ENCODE measurements around the gene PIK3R6.

- TF ChIP-seq EZH2phosphoT487 (IDR thresholded peaks at IDR 0.05; ENCODE audit: insufficient read depth, low read depth) (no peak), EZH2 (IDR thresholded peaks at IDR 0.05; ENCODE audit: insufficient read depth, poor library complexity, severe bottlenecking) (no peak)
Observed at GRCh38 chr17:8867361-8867981, at the start of gene PIK3R6.
